Uterus (tissue), 4 donors: Measurements from ENCODE around the gene ULK4. TPM values are rescaled to one million over a fixed set of nuclear protein-coding genes. Genes with fewer than 3 reads are reported as not detected.
"Not testable (repeated sequence)": the region's sequence is repeated elsewhere in the genome, so short reads cannot be mapped to it uniquely, and the experiment has no call there.

Source experiments
- DNase-seq, 2 donors: peaks; one replicate each; pipeline ENCODE4 v3.0.0-alpha.2; 2019 to 2020
- H3K27ac ChIP-seq, 2 donors: fragments of 200-600 bp; sonication (generic); 1 replicate in 1 of 2; 2 replicates in 1 of 2; pipeline ENCODE4 v1.5.1; 2016 to 2018
- H3K27me3 ChIP-seq, 2 donors: fragments of 200-600 bp; sonication (generic); one replicate each; pipeline ENCODE4 v1.5.1; 2018 to 2019; ENCODE audit warnings: control low read depth in 1 of 2
- H3K36me3 ChIP-seq, 2 donors: fragments of 200-600 bp; sonication (generic); one replicate each; pipeline ENCODE4 v1.5.1; 2019; ENCODE audit warnings: control low read depth in 1 of 2
- H3K4me1 ChIP-seq, 2 donors: fragments of 200-600 bp; sonication (generic); one replicate each; pipeline ENCODE4 v1.5.1; 2018 to 2019; ENCODE audit warnings: control low read depth in 1 of 2
- H3K4me3 ChIP-seq, 2 donors: fragments of 200-600 bp; sonication (generic); 1 replicate in 1 of 2; 2 replicates in 1 of 2; pipeline ENCODE4 v1.5.1; 2018 to 2019; ENCODE audit warnings: mild to moderate bottlenecking in 1 of 2
- H3K9me3 ChIP-seq, 2 donors: fragments of 200-600 bp; sonication (generic); one replicate each; pipeline ENCODE4 v1.5.1; 2019; ENCODE audit warnings: control low read depth in 1 of 2
- CTCF ChIP-seq, 4 experiments: fragments of 200-600 bp in 2 of 4; fragments of 450-650 bp in 2 of 4; sonication (generic) in 2 of 4; IDR thresholded peaks; one replicate each; pipeline ENCODE4 v1.5.1; 2016 to 2019; ENCODE audit warnings: antibody characterized with exemption in 4 of 4, mild to moderate bottlenecking in 2 of 4, moderate library complexity in 1 of 4
- POLR2A ChIP-seq, 2 donors: fragments of 450-650 bp; IDR thresholded peaks; one replicate each; pipeline ENCODE4 v1.6.1; 2016; ENCODE audit warnings: antibody characterized with exemption in 2 of 2, mild to moderate bottlenecking in 1 of 2, moderate library complexity in 1 of 2
- intact Hi-C: fragments of 100-400 bp; cut with DNase I; formaldehyde crosslinking; loops from one replicate; pipeline ENCODE4 v1.15.1; 2023; ENCODE audit warnings: low total_unique reads
- total RNA-seq, 4 donors: library from RNA; depleted of rRNA in 3 of 4; stranded (reverse); fragments of >200 nt in 3 of 4; gene quantifications; one replicate each; pipeline versions ENCODE4 v1.1.0 to v1.2.4, GENCODE V29; 2014 to 2023
- donor health status: DM: yes; HTN: yes; CAD: no.

Gene ULK4
- total RNA-seq, 4 donors from 2014 or later = 8.7 to 118 (median 26.1) TPM

DNA sequence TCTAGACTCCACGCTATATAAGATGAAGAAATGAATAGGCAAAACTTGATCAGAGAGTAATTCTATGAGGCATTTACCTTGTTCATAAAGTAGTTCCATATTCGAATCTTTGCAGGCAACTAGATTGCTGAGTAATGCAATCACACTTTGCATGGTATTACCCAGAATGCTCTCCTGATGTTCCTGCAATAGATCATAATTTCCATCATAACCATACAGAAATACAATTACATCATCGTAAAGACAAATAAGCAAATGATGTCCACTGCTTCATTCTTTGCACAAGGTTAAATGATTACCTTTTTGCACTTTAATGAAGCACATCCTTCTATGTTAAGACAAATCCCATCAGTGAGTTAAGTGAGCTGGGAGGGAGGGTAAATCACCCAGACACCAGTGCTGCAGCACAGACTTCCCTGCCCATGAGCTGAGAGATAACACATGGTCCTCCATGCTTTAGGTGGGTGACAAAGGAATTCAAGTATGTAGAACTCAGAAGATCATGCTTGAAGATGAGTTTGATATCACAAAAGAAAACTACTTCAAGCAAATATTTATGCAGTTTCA, 395.9 kb downstream of the ULK4 start:
- H3K4me1 ChIP-seq = no peaks in the 10 kb centered on the region
- TF ChIP-seq CTCF (IDR thresholded peaks at IDR 0.05) (no peak), POLR2A (IDR thresholded peaks at IDR 0.05) (no peak)
- intact Hi-C loops = no loop called here
- H3K9me3 ChIP-seq = no peaks in the 10 kb centered on the region
- no peak overlapping the region for H3K27ac ChIP-seq
- H3K36me3 ChIP-seq = no peaks in the 10 kb centered on the region
- no peaks in the 10 kb centered on the region for H3K27me3 ChIP-seq
- DNase-seq = no peak
- no peak overlapping the region for H3K4me3 ChIP-seq

- Histone ChIP-seq H3K4me3 (no peak overlapping the region), H3K27ac (no peak overlapping the region), H3K27me3 (no peaks in the 10 kb centered on the region), H3K4me1 (no peaks in the 10 kb centered on the region), H3K36me3 (no peaks in the 10 kb centered on the region), H3K9me3 (no peaks in the 10 kb centered on the region)
- TF ChIP-seq POLR2A (IDR thresholded peaks at IDR 0.05) = no peak
- intact Hi-C loops = no loop called here
- DNase-seq = no peak
Observed at GRCh38 chr3:41565003-41565402, 396.9 kb downstream of the ULK4 start.

- H3K27me3 ChIP-seq, H3K9me3 ChIP-seq, DNase-seq, H3K4me3 ChIP-seq, H3K27ac ChIP-seq, intact Hi-C loops, H3K4me1 ChIP-seq, H3K36me3 ChIP-seq: not testable (repeated sequence)
Observed at GRCh38 chr3:41556245-41556644, 405.7 kb downstream of the ULK4 start.

GRCh38 chr3:41532976-41533375, 428.9 kb downstream of the ULK4 start:
- Histone ChIP-seq H3K4me1 (no peaks in the 10 kb centered on the region), H3K4me3 (no peak overlapping the region), H3K9me3 (no peaks in the 10 kb centered on the region), H3K27me3 (no peaks in the 10 kb centered on the region), H3K36me3 (no peaks in the 10 kb centered on the region), H3K27ac (no peak overlapping the region)
- no peak for DNase-seq
- intact Hi-C loops = no loop called here
- TF ChIP-seq CTCF (IDR thresholded peaks at IDR 0.05) (no peak), POLR2A (IDR thresholded peaks at IDR 0.05) (no peak)

DNA sequence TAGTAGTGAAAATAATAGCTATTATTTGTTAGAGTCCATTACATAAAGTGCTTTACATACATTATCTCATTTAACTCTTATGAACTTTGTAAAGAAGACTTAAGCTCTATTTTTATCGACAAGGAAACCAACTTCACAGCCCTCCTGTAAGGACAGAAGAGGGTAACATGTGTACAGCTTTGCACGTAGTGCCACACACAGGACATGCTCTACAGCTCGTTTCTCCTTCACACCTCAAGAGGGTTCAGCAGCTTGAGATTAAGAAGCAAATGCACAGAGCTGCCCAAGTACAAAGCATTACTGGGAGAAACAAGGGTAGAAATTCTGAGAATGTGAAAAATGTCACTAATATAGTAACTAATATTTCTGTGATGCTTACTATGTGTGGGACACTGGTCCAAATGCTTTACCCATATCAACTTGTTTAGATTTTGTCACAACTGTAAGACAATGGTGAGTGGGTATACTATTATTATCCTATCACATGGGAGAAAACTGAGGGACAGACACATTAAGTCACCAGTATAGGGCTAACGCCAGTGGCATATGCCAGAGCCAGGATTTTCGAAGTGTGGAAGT, 434.8 kb downstream of the ULK4 start:
- intact Hi-C loops = no loop called here
- no peak overlapping the region for H3K27ac ChIP-seq
- H3K9me3 ChIP-seq = no peaks in the 10 kb centered on the region
- DNase-seq = no peak
- H3K4me1 ChIP-seq = no peaks in the 10 kb centered on the region
- H3K27me3 ChIP-seq = no peaks in the 10 kb centered on the region
- no peaks in the 10 kb centered on the region for H3K36me3 ChIP-seq
- no peak for TF ChIP-seq CTCF (IDR thresholded peaks at IDR 0.05)
- no peak for TF ChIP-seq POLR2A (IDR thresholded peaks at IDR 0.05)
- H3K4me3 ChIP-seq = no peak overlapping the region

GRCh38 chr3:41525303-41526064, 436.4 kb downstream of the ULK4 start:
- Histone ChIP-seq H3K27me3 (no peaks in the 10 kb centered on the region), H3K4me3 (no peak overlapping the region), H3K9me3 (no peaks in the 10 kb centered on the region), H3K36me3 (no peaks in the 10 kb centered on the region), H3K4me1 (no peaks in the 10 kb centered on the region), H3K27ac (no peak overlapping the region)
- DNase-seq = no peak
- TF ChIP-seq POLR2A (IDR thresholded peaks at IDR 0.05) = no peak
- TF ChIP-seq CTCF (IDR thresholded peaks at IDR 0.05) = no peak
- intact Hi-C loops = no loop called here
